Prostate gland (tissue), 2 donors: ENCODE results near the gene HBA2. TPM values are rescaled to one million over a fixed set of nuclear protein-coding genes. Genes with fewer than 3 reads are reported as not detected.
"Not testable (repeated sequence)": the region's sequence is repeated elsewhere in the genome, so short reads cannot be mapped to it uniquely, and the experiment has no call there.

ENCODE experiments used
- DNase-seq: peaks from one replicate; pipeline ENCODE4 v3.0.0-alpha.2; 2019; ENCODE audit warnings: low spot score
- H3K27ac ChIP-seq, 2 donors: fragments of 200-600 bp; sonication (generic); 2 replicates each; pipeline ENCODE4 v1.5.1; 2017 to 2019
- H3K27me3 ChIP-seq: fragments of 200-600 bp; sonication (generic); replicated peaks from 2 replicates; pipeline ENCODE4 v1.5.1; 2019; ENCODE audit not compliant: insufficient read depth
- H3K36me3 ChIP-seq, 2 donors: fragments of 200-600 bp; sonication (generic); 1 replicate in 1 of 2; 2 replicates in 1 of 2; pipeline versions ENCODE4 v1.5.1 to v1.8.1; 2017 to 2019
- H3K4me1 ChIP-seq: fragments of 200-600 bp; sonication (generic); replicated peaks from 2 replicates; pipeline ENCODE4 v1.5.1; 2019
- H3K4me3 ChIP-seq, 2 donors: fragments of 200-600 bp; sonication (generic); 2 replicates each; pipeline ENCODE4 v1.5.1; 2017 to 2019
- H3K9me3 ChIP-seq: fragments of 200-600 bp; sonication (generic); 2 replicates; pipeline ENCODE4 v1.5.1; 2017
- CTCF ChIP-seq, 4 experiments: fragments of 200-600 bp in 2 of 4; fragments of 450-650 bp in 2 of 4; sonication (generic) in 2 of 4; IDR thresholded peaks; 1 replicate in 3 of 4; 2 replicates in 1 of 4; pipeline ENCODE4 v1.5.1; 2016 to 2019; ENCODE audit warnings: antibody characterized with exemption in 4 of 4, mild to moderate bottlenecking in 2 of 4, moderate library complexity in 2 of 4
- POLR2A ChIP-seq: fragments of 450-650 bp; IDR thresholded peaks from one replicate; pipeline ENCODE4 v1.6.1; 2016; ENCODE audit warnings: antibody characterized with exemption, mild to moderate bottlenecking
- POLR2AphosphoS5 ChIP-seq: sonication (generic); formaldehyde crosslinking; IDR thresholded peaks from one replicate; pipeline ENCODE4 v1.6.1; 2017; ENCODE audit warnings: antibody characterized with exemption
- WGBS: methylation state at CpG from one replicate; pipeline ENCODE4 v1.1.5; 2018; 5-methylcytosine and 5-hydroxymethylcytosine counted together
- intact Hi-C: fragments of 100-400 bp; cut with DNase I; formaldehyde crosslinking; loops from one replicate; pipeline ENCODE4 v1.14.2; 2022
- total RNA-seq, 2 donors: library from RNA; depleted of rRNA; stranded (reverse); fragments of >200 nt; gene quantifications; one replicate each; pipeline ENCODE4 v1.1.0, GENCODE V29; 2016

Gene HBA2
- total RNA-seq, result 10 to 100 TPM in 1 of 2 donors, 1 to 10 TPM in 1; 7.4 to 15.5 TPM

DNA sequence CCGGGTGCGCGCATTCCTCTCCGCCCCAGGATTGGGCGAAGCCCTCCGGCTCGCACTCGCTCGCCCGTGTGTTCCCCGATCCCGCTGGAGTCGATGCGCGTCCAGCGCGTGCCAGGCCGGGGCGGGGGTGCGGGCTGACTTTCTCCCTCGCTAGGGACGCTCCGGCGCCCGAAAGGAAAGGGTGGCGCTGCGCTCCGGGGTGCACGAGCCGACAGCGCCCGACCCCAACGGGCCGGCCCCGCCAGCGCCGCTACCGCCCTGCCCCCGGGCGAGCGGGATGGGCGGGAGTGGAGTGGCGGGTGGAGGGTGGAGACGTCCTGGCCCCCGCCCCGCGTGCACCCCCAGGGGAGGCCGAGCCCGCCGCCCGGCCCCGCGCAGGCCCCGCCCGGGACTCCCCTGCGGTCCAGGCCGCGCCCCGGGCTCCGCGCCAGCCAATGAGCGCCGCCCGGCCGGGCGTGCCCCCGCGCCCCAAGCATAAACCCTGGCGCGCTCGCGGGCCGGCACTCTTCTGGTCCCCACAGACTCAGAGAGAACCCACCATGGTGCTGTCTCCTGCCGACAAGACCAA is at the start of gene HBA2:
HBA2 (plus strand) TSS at position 503 of the 568 bp plus-strand sequence; CDS start at position 540, 37 bp downstream.
- H3K4me3 ChIP-seq, H3K4me1 ChIP-seq, H3K9me3 ChIP-seq, H3K36me3 ChIP-seq, DNase-seq, H3K27ac ChIP-seq, intact Hi-C loops: not testable (repeated sequence)
- H3K27me3 ChIP-seq, result peaks cover 19% of the 10 kb centered on the region
- no CpG with 5 or more reads among the region's 74 CpGs for WGBS

GRCh38 chr16:123558-124350 is 48.9 kb upstream of the HBA2 start:
- intact Hi-C loops, DNase-seq, H3K27ac ChIP-seq: not testable (repeated sequence)

GRCh38 chr16:125011-125410 is 47.7 kb upstream of the HBA2 start:
- intact Hi-C loops, result no loop called here
- H3K4me3 ChIP-seq, result no peak overlapping the region
- no peak overlapping the region for H3K27ac ChIP-seq
- H3K27me3 ChIP-seq, result no peaks in the 10 kb centered on the region
- no peaks in the 10 kb centered on the region for H3K4me1 ChIP-seq
- no peaks in the 10 kb centered on the region for H3K36me3 ChIP-seq
- DNase-seq, result no peak
- H3K9me3 ChIP-seq, result no peaks in the 10 kb centered on the region
- TF ChIP-seq POLR2AphosphoS5 (no peak), POLR2A (no peak), CTCF (IDR thresholded peaks at IDR 0.05) (no peak)
- 78% methylated on average over 3 of the region's 3 CpGs for WGBS

More at GRCh38 chr16:123558-124350, 48.9 kb upstream of the HBA2 start:
- H3K4me3 ChIP-seq, H3K4me1 ChIP-seq, H3K9me3 ChIP-seq, H3K36me3 ChIP-seq, H3K27me3 ChIP-seq: not testable (repeated sequence)
- WGBS, result 89% methylated on average over 19 of the region's 19 CpGs

DNA sequence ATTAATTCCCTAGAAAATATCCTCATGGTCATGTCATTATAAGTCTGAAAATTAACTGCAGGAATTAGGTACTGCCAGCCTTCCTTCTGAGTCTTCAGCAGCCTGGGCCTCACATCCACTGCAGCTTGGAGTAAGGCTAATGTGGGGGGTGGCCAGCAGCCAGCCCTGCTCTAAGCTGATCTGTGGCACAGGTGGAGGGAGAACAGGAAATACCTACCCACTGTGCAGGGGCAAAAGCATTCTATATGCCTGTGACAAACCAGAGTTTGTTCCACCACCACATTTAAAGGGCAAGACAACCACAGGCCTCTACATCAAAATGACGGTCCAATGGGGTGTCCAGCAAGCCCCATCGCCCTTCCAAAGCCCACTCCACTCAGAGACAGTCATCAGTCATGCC is 43.6 kb upstream of the HBA2 start:
- Histone ChIP-seq H3K27me3 (no peaks in the 10 kb centered on the region), H3K27ac (no peak overlapping the region), H3K4me3 (no peak overlapping the region), H3K4me1 (no peaks in the 10 kb centered on the region), H3K36me3 (no peaks in the 10 kb centered on the region), H3K9me3 (no peaks in the 10 kb centered on the region)
- intact Hi-C loops, result no loop called here
- no peak for TF ChIP-seq CTCF (IDR thresholded peaks at IDR 0.05)
- no peak for TF ChIP-seq POLR2A
- TF ChIP-seq POLR2AphosphoS5, result no peak
- DNase-seq, result no peak
- WGBS, result 97% methylated on average over 2 of the region's 2 CpGs

DNA sequence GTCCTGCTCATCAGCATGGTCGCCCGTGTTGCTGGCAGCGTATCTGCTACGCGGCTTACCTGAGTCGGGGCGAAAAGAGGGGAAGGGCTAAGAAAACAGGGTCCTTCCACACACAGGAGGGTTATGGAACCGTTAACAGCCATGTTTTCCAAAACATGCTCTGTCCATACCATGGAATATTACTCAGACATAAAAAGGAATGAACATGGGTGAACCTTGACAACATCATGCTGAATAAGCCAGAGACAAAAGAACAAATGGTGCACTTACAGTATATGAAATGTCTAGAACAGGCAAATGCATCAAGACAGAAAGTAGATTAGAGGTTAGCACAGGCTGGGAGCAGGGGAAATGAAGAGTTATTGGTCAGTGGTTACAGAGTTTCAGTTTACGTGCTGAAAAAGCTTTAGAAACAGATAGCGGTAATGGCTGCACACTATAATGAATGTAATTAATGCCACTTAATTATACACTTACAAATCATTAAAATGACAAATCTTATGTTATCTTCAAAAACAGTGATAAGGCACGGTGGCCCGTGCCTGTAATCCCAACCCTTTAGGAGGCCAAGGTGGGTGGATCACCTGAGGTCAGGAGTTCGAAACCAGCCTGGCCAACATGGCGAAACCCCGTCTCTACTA is 42.0 kb upstream of the HBA2 start:
- H3K9me3 ChIP-seq, result no peaks in the 10 kb centered on the region
- DNase-seq, result no peak
- H3K4me3 ChIP-seq, result no peak overlapping the region
- H3K27ac ChIP-seq, result no peak overlapping the region
- H3K4me1 ChIP-seq, result no peaks in the 10 kb centered on the region
- intact Hi-C loops, result no loop called here
- 90% methylated on average over 15 of the region's 15 CpGs for WGBS
- no peak for TF ChIP-seq POLR2AphosphoS5
- no peak for TF ChIP-seq POLR2A
- TF ChIP-seq CTCF (IDR thresholded peaks at IDR 0.05), result no peak
- no peaks in the 10 kb centered on the region for H3K27me3 ChIP-seq
- H3K36me3 ChIP-seq, result no peaks in the 10 kb centered on the region
